NCI-H82 treated with DMSO at 0.1 percent for 48 hours (cell line): ENCODE data around the gene ZNF627.
A peak's percentile ranks its signal among the peaks of the same experiment; 100 is the strongest.
"Not testable (repeated sequence)": the region's sequence is repeated elsewhere in the genome, so short reads cannot be mapped to it uniquely, and the experiment has no call there.

Experiments used
- DNase-seq: peaks from one replicate; lab custom pipeline; 2025; ENCODE audit not compliant: unreplicated experiment; lab: John Stamatoyannopoulos, UW

The ZNF627 gene

GRCh38 chr19:11620553-11620952, 23.3 kb downstream of the ZNF627 start:
- no peak for DNase-seq

- not testable (repeated sequence) for DNase-seq
Observed at GRCh38 chr19:11622401-11622800, 25.1 kb downstream of the ZNF627 start.

GRCh38 chr19:11624069-11624463, 26.8 kb downstream of the ZNF627 start:
- no peak for DNase-seq

- DNase-seq, result no peak
Observed at GRCh38 chr19:11626252-11626651, 29.0 kb downstream of the ZNF627 start.

GRCh38 chr19:11633223-11633622, 35.9 kb downstream of the ZNF627 start:
- no peak for DNase-seq

- DNase-seq, result not testable (repeated sequence)
Observed at GRCh38 chr19:11634018-11634662, 36.9 kb downstream of the ZNF627 start.

- no peak for DNase-seq
Observed at GRCh38 chr19:11639245-11639601, 41.9 kb downstream of the ZNF627 start.

GRCh38 chr19:11639602-11640471, 42.6 kb downstream of the ZNF627 start:
- DNase-seq, result peak; percentile 87

- no peak for DNase-seq
Observed at GRCh38 chr19:11641244-11641643, 44.0 kb downstream of the ZNF627 start.

GRCh38 chr19:11642902-11643301, 45.6 kb downstream of the ZNF627 start:
- DNase-seq, result no peak

- DNase-seq, result no peak
Observed at GRCh38 chr19:11649941-11650340, 52.7 kb downstream of the ZNF627 start.

- no peak for DNase-seq
Observed at GRCh38 chr19:11651062-11651461, 53.8 kb downstream of the ZNF627 start.

GRCh38 chr19:11652056-11652455, 54.8 kb downstream of the ZNF627 start:
- DNase-seq, result no peak

GRCh38 chr19:11652492-11652891, 55.2 kb downstream of the ZNF627 start:
- DNase-seq, result no peak

- DNase-seq, result no peak
Observed at GRCh38 chr19:11656535-11656934, 59.3 kb downstream of the ZNF627 start.

- DNase-seq, result no peak
Observed at GRCh38 chr19:11657307-11657706, 60.0 kb downstream of the ZNF627 start.

GRCh38 chr19:11658970-11659369, 61.7 kb downstream of the ZNF627 start:
- DNase-seq, result no peak

GRCh38 chr19:11659612-11660011, 62.3 kb downstream of the ZNF627 start:
- no peak for DNase-seq

- DNase-seq, result no peak
Observed at GRCh38 chr19:11662278-11662677, 65.0 kb downstream of the ZNF627 start.

GRCh38 chr19:11663181-11663591, 65.9 kb downstream of the ZNF627 start:
- DNase-seq, result no peak
